OCI-LY7 (cell line): Measurements from ENCODE around the gene KRT16. TPM values are rescaled to one million over a fixed set of nuclear protein-coding genes. Genes with fewer than 3 reads are reported as not detected.

Experiments used
- BruUV-seq: library from RNA; stranded (reverse); fragments of 400-500 nt; replicated peaks from 2 replicates; lab custom pipeline; 2021; lab: Mats Ljungman, UMichigan
- CTCF ChIA-PET: fragments of 300-600 bp; sonication (Branson Sonifier 250); formaldehyde crosslinking; loops from one replicate; lab custom pipeline; 2022; ENCODE audit warnings: antibody characterized with exemption; ENCODE audit not compliant: unreplicated experiment; lab: Charles Lee
- POLR2A ChIA-PET: fragments of 300-600 bp; sonication (Branson Sonifier 250); formaldehyde crosslinking; loops from one replicate; lab custom pipeline; 2022; ENCODE audit warnings: antibody characterized with exemption; lab: Charles Lee
- DNase-seq: peaks from one replicate; pipeline ENCODE4 v3.0.0-alpha.2; 2015; ENCODE audit warnings: low spot score
- H2AFZ ChIP-seq: fragments of 200-600 bp; sonication (generic), shearing (Covaris generic); 2 replicates; pipeline ENCODE4 v1.6.1; 2014; ENCODE audit warnings: mild to moderate bottlenecking, antibody characterized with exemption, low read length, moderate library complexity
- H3K27ac ChIP-seq: fragments of 200-600 bp; sonication (generic); 2 replicates; pipeline ENCODE4 v1.5.1; 2014; ENCODE audit warnings: mixed run types, low read depth, mild to moderate bottlenecking, moderate library complexity, low read length, inconsistent platforms; ENCODE audit not compliant: poor library complexity, severe bottlenecking
- H3K36me3 ChIP-seq: fragments of 200-600 bp; sonication (generic); 2 replicates; pipeline ENCODE4 v1.6.1; 2014; ENCODE audit warnings: mild to moderate bottlenecking, antibody characterized with exemption, low read length, moderate library complexity, mixed read lengths; ENCODE audit not compliant: insufficient read depth
- H3K4me1 ChIP-seq: fragments of 200-600 bp; sonication (generic); 2 replicates; pipeline ENCODE4 v1.5.1; 2014; ENCODE audit warnings: mild to moderate bottlenecking, low read length; ENCODE audit not compliant: insufficient read depth, poor library complexity, severe bottlenecking
- H3K4me2 ChIP-seq: fragments of 200-600 bp; sonication (generic); 2 replicates; pipeline ENCODE4 v1.6.1; 2014; ENCODE audit warnings: mild to moderate bottlenecking, low read length
- H3K4me3 ChIP-seq: fragments of 200-600 bp; sonication (generic); 2 replicates; pipeline ENCODE4 v1.5.1; 2014; ENCODE audit warnings: mild to moderate bottlenecking, low read depth, low read length; ENCODE audit not compliant: poor library complexity, severe bottlenecking
- H3K79me2 ChIP-seq: fragments of 200-600 bp; sonication (generic); 2 replicates; pipeline ENCODE4 v1.6.1; 2016; ENCODE audit warnings: low read depth, mild to moderate bottlenecking, low read length, moderate library complexity, mixed read lengths; ENCODE audit not compliant: insufficient read depth
- H3K9me2 ChIP-seq: fragments of 200-600 bp; sonication (generic); 2 replicates; pipeline ENCODE4 v1.6.1; 2016; ENCODE audit warnings: mild to moderate bottlenecking, low read length, mixed read lengths; ENCODE audit not compliant: insufficient read depth
- H3K9me3 ChIP-seq: fragments of 200-600 bp; sonication (generic); 2 replicates; pipeline ENCODE4 v1.6.1; 2014; ENCODE audit warnings: mild to moderate bottlenecking, mixed run types, low read length, mixed read lengths
- H4K20me1 ChIP-seq: fragments of 200-600 bp; sonication (generic); 2 replicates; pipeline ENCODE4 v1.6.1; 2014; ENCODE audit warnings: mild to moderate bottlenecking, antibody characterized with exemption, low read length, moderate library complexity, mixed read lengths; ENCODE audit not compliant: insufficient read depth
- CTCF ChIP-seq: fragments of 200-600 bp; sonication (generic); conservative IDR thresholded peaks from 2 replicates; pipeline ENCODE4 v1.5.1; 2014; ENCODE audit warnings: mild to moderate bottlenecking, antibody characterized with exemption, low read length, moderate library complexity, mixed read lengths
- EZH2phosphoT487 ChIP-seq: fragments of 200-600 bp; sonication (generic); IDR thresholded peaks from 2 replicates; pipeline ENCODE4 v1.6.1; 2018; ENCODE audit warnings: low read depth, borderline replicate concordance, mild to moderate bottlenecking, mixed run types, antibody characterized with exemption, low read length, moderate library complexity, mixed read lengths
- intact Hi-C: fragments of 100-400 bp; cut with micrococcal nuclease; formaldehyde crosslinking; loops from one replicate; pipeline ENCODE4 v1.10.0; 2022; ENCODE audit not compliant: unreplicated experiment
- total RNA-seq, 2 experiments: library from RNA; depleted of rRNA in 1 of 2; stranded (reverse); fragments of >200 nt in 1 of 2; shearing (Covaris generic) in 1 of 2; gene quantifications; 2 replicates each; pipeline ENCODE4 v1.2.3, GENCODE V29; 2014 to 2022

Gene KRT16
- total RNA-seq, 2 experiments from 2014 or later: not detected

GRCh38 chr17:41614098-41614497 is 1.5 kb upstream of the KRT16 start:
- intact Hi-C loops: no loop called here
- no peaks in the 10 kb centered on the region for H3K9me3 ChIP-seq
- no peaks in the 10 kb centered on the region for H3K9me2 ChIP-seq
- no peaks in the 10 kb centered on the region for H3K79me2 ChIP-seq
- no peaks in the 10 kb centered on the region for H3K4me1 ChIP-seq
- no peaks in the 10 kb centered on the region for H4K20me1 ChIP-seq
- no TSS peak for BruUV-seq
- H3K27ac ChIP-seq: no peak overlapping the region
- no peak overlapping the region for H2AFZ ChIP-seq
- CTCF ChIA-PET: no interaction called here
- no peak overlapping the region for H3K4me2 ChIP-seq
- no peak overlapping the region for H3K4me3 ChIP-seq
- H3K36me3 ChIP-seq: no peaks in the 10 kb centered on the region
- POLR2A ChIA-PET: no interaction called here
- no peak for DNase-seq
- TF ChIP-seq CTCF: no peak
- no peak for TF ChIP-seq EZH2phosphoT487

- TF ChIP-seq EZH2phosphoT487 (no peak), CTCF (no peak)
- no peaks in the 10 kb centered on the region for H3K79me2 ChIP-seq
- DNase-seq: no peak
- intact Hi-C loops: no loop called here
- H3K4me3 ChIP-seq: no peak overlapping the region
- ChIA-PET CTCF (no interaction called here), POLR2A (no interaction called here)
- no TSS peak for BruUV-seq
- no peaks in the 10 kb centered on the region for H3K36me3 ChIP-seq
- no peaks in the 10 kb centered on the region for H3K9me3 ChIP-seq
- no peaks in the 10 kb centered on the region for H4K20me1 ChIP-seq
- no peaks in the 10 kb centered on the region for H3K4me1 ChIP-seq
- no peaks in the 10 kb centered on the region for H3K9me2 ChIP-seq
- H3K27ac ChIP-seq: no peak overlapping the region
- H2AFZ ChIP-seq: no peak overlapping the region
- H3K4me2 ChIP-seq: no peak overlapping the region
Observed at GRCh38 chr17:41613277-41614082, 913 bp upstream of the KRT16 start.
